Peyer's patch (tissue), 4 donors: ENCODE data around the gene GBP5.

Experiments used
- POLR2A ChIP-seq, 2 donors: fragments of 450-650 bp; IDR thresholded peaks; one replicate each; pipeline ENCODE4 v1.5.1; 2017; ENCODE audit warnings: antibody characterized with exemption in 2 of 2, mild to moderate bottlenecking in 2 of 2, moderate library complexity in 2 of 2
- TF ChIP-seq, protein P1 (sequence below), 6 experiments: fragments of 450-650 bp in 4 of 6; fragments of 200-600 bp in 2 of 6; sonication (generic) in 1 of 6; IDR thresholded peaks; one replicate each; pipeline ENCODE4 v1.5.1; 2017 to 2019; ENCODE audit warnings: antibody characterized with exemption in 6 of 6, mild to moderate bottlenecking in 3 of 6, moderate library complexity in 1 of 6

DNA sequence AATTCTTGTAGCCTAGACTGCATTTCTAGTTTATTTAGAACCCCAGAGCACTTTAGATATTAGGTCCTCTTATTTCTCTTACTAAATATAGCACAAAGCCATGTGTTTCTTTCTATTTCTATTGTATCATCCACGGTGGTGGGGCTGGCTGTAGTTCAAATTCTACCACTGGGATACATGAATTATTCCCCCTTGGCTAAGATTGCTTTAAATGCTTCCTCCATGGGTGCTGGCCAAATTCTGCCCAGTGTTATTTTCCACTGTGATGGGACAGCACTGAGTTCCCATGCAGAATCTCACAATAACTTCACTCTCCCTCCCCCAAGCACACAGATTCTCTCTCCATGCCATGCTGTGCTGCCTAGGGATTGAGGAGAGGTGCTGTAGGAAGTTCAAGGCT is 49.7 kb upstream of the GBP5 start:
- no peak for TF ChIP-seq POLR2A (IDR thresholded peaks at IDR 0.05)
- TF ChIP-seq, protein P1, sequence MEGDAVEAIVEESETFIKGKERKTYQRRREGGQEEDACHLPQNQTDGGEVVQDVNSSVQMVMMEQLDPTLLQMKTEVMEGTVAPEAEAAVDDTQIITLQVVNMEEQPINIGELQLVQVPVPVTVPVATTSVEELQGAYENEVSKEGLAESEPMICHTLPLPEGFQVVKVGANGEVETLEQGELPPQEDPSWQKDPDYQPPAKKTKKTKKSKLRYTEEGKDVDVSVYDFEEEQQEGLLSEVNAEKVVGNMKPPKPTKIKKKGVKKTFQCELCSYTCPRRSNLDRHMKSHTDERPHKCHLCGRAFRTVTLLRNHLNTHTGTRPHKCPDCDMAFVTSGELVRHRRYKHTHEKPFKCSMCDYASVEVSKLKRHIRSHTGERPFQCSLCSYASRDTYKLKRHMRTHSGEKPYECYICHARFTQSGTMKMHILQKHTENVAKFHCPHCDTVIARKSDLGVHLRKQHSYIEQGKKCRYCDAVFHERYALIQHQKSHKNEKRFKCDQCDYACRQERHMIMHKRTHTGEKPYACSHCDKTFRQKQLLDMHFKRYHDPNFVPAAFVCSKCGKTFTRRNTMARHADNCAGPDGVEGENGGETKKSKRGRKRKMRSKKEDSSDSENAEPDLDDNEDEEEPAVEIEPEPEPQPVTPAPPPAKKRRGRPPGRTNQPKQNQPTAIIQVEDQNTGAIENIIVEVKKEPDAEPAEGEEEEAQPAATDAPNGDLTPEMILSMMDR (IDR thresholded peaks at IDR 0.05): no peak
